CD4-positive, CD25-positive, alpha-beta regulatory T cell (primary cell): ENCODE data around the gene CCSER2. TPM values are rescaled to one million over a fixed set of nuclear protein-coding genes. Genes with fewer than 3 reads are reported as not detected.

Experiments used
- ATAC-seq, 2 donors: fragments of 150-1000 bp; cut with Tn5 transposase; one replicate each; pipeline ENCODE4 v1.10.0; 2021; ENCODE audit warnings: low read depth in 2 of 2, moderate number of reproducible peaks in 2 of 2, moderate library complexity in 1 of 2
- DNase-seq, 3 donors: peaks; one replicate each; pipeline versions ENCODE4 v3.0.0 to v3.0.0-alpha.2; 2012 to 2022; ENCODE audit warnings: mixed read lengths in 1 of 3
- H3K27ac ChIP-seq: one replicate; pipeline ENCODE4 v1.7.0; 2013; ENCODE audit warnings: mild to moderate bottlenecking, low read length; ENCODE audit not compliant: insufficient read depth, poor library complexity, severe bottlenecking
- H3K27me3 ChIP-seq: one replicate; pipeline ENCODE4 v1.7.0; 2013; ENCODE audit warnings: low read length; ENCODE audit not compliant: control insufficient read depth, insufficient read depth
- H3K36me3 ChIP-seq: one replicate; pipeline ENCODE4 v1.7.0; 2013; ENCODE audit warnings: mild to moderate bottlenecking, low read length, moderate library complexity; ENCODE audit not compliant: control insufficient read depth, insufficient read depth
- H3K4me1 ChIP-seq: 2 replicates; pipeline ENCODE4 v1.7.0; 2013; ENCODE audit warnings: mild to moderate bottlenecking, low read length; ENCODE audit not compliant: insufficient read depth, control insufficient read depth, poor library complexity, severe bottlenecking
- H3K4me3 ChIP-seq: one replicate; pipeline ENCODE4 v1.7.0; 2013; ENCODE audit warnings: low read depth, mild to moderate bottlenecking, low read length, moderate library complexity
- H3K9me3 ChIP-seq, 2 experiments: 1 replicate in 1 of 2; 2 replicates in 1 of 2; pipeline ENCODE4 v1.7.0; 2013; ENCODE audit warnings: low read length in 2 of 2, mild to moderate bottlenecking in 1 of 2, moderate library complexity in 1 of 2; ENCODE audit not compliant: control insufficient read depth in 2 of 2
- H3K27ac Mint-ChIP-seq, 3 donors: one replicate each; pipeline ENCODE4 v1.8.0; 2020 to 2022; ENCODE audit warnings: mild to moderate bottlenecking in 3 of 3, mixed read lengths in 3 of 3, moderate library complexity in 2 of 3
- H3K27me3 Mint-ChIP-seq: one replicate; pipeline ENCODE4 v1.8.0; 2022; ENCODE audit warnings: mild to moderate bottlenecking, mixed read lengths
- H3K36me3 Mint-ChIP-seq: one replicate; pipeline ENCODE4 v1.8.0; 2020; ENCODE audit warnings: mixed read lengths
- H3K4me1 Mint-ChIP-seq, 4 donors: one replicate each; pipeline ENCODE4 v1.8.0; 2020 to 2022; ENCODE audit warnings: mixed read lengths in 4 of 4, mild to moderate bottlenecking in 1 of 4
- H3K4me3 Mint-ChIP-seq, 4 donors: one replicate each; pipeline ENCODE4 v1.8.0; 2020 to 2022; ENCODE audit warnings: mild to moderate bottlenecking in 4 of 4, mixed read lengths in 4 of 4, moderate library complexity in 3 of 4
- H3K9me3 Mint-ChIP-seq, 7 donors: one replicate each; pipeline ENCODE4 v1.8.0; 2020 to 2022; ENCODE audit warnings: mixed read lengths in 7 of 7, mild to moderate bottlenecking in 3 of 7, moderate library complexity in 2 of 7
- polyA plus RNA-seq, 4 donors: library from polyadenylated mRNA; unstranded; fragments of 300-500 nt; fragmentation: Illumina TruSeq; gene quantifications; one replicate each; pipeline ENCODE4 v1.2.3, GENCODE V29; 2021
- total RNA-seq: library from RNA; stranded (reverse); gene quantifications from one replicate; pipeline ENCODE4 v1.2.3, GENCODE V29; 2022

The CCSER2 gene
- total and polyA plus RNA-seq, 5 donors from 2014 or later = 45.7 to 110 (median 73.8) TPM

GRCh38 chr10:84392181-84392580, 63.8 kb downstream of the CCSER2 start:
- H3K4me1 ChIP-seq = no peaks in the 10 kb centered on the region
- H3K9me3 ChIP-seq = no peaks in the 10 kb centered on the region
- Mint-ChIP-seq H3K27ac (no peak overlapping the region), H3K9me3 (peaks cover 0 to 4% (median 0%) of the 10 kb centered on the region in 7 donors), H3K27me3 (no peaks in the 10 kb centered on the region), H3K36me3 (peaks cover 22% of the 10 kb centered on the region), H3K4me3 (no peak overlapping the region), H3K4me1 (peaks cover 23 to 48% (median 32%) of the 10 kb centered on the region in 4 donors)
- H3K27ac ChIP-seq = no peak overlapping the region
- ATAC-seq (no peak), DNase-seq (no peak)
- H3K27me3 ChIP-seq = no peaks in the 10 kb centered on the region
- H3K36me3 ChIP-seq = peaks cover 21% of the 10 kb centered on the region
- H3K4me3 ChIP-seq = no peak overlapping the region

GRCh38 chr10:84395581-84395980, 67.2 kb downstream of the CCSER2 start:
- no peak overlapping the region for H3K27ac Mint-ChIP-seq
- ATAC-seq = no peak

GRCh38 chr10:84397735-84398144, 69.4 kb downstream of the CCSER2 start:
- no peak overlapping the region for H3K4me3 Mint-ChIP-seq
- peaks cover 0 to 4% (median 2%) of the 10 kb centered on the region in 7 donors for H3K9me3 Mint-ChIP-seq
- ATAC-seq (no peak), DNase-seq (no peak)
- no peak overlapping the region for H3K27ac ChIP-seq
- H3K27me3 Mint-ChIP-seq = no peaks in the 10 kb centered on the region
- H3K4me3 ChIP-seq = no peak overlapping the region
- no peaks in the 10 kb centered on the region for H3K27me3 ChIP-seq
- H3K4me1 Mint-ChIP-seq = peaks cover 18 to 45% (median 26%) of the 10 kb centered on the region in 4 donors
- no peaks in the 10 kb centered on the region for H3K9me3 ChIP-seq
- H3K4me1 ChIP-seq = no peaks in the 10 kb centered on the region
- H3K36me3 ChIP-seq = peaks cover 4% of the 10 kb centered on the region
- H3K27ac Mint-ChIP-seq = no peak overlapping the region
- peaks cover 31% of the 10 kb centered on the region for H3K36me3 Mint-ChIP-seq

More at GRCh38 chr10:84395581-84395980, 67.2 kb downstream of the CCSER2 start:
- Histone ChIP-seq H3K9me3 (no peaks in the 10 kb centered on the region), H3K36me3 (peaks cover 7% of the 10 kb centered on the region), H3K4me3 (no peak overlapping the region), H3K4me1 (no peaks in the 10 kb centered on the region), H3K27me3 (no peaks in the 10 kb centered on the region), H3K27ac (no peak overlapping the region)
- Mint-ChIP-seq H3K4me3 (no peak overlapping the region), H3K36me3 (peaks cover 30% of the 10 kb centered on the region), H3K27me3 (no peaks in the 10 kb centered on the region), H3K9me3 (peaks cover 0 to 4% (median 2%) of the 10 kb centered on the region in 7 donors), H3K4me1 (peaks cover 24 to 48% (median 31%) of the 10 kb centered on the region in 4 donors)
- DNase-seq = no peak

- H3K9me3 Mint-ChIP-seq = peaks cover 0 to 4% (median 2%) of the 10 kb centered on the region in 7 donors
- peaks cover 4% of the 10 kb centered on the region for H3K36me3 ChIP-seq
- no peak overlapping the region for H3K27ac Mint-ChIP-seq
- no peaks in the 10 kb centered on the region for H3K27me3 ChIP-seq
- no peaks in the 10 kb centered on the region for H3K4me1 ChIP-seq
- DNase-seq (no peak), ATAC-seq (no peak)
- H3K4me3 ChIP-seq = no peak overlapping the region
- no peaks in the 10 kb centered on the region for H3K9me3 ChIP-seq
- no peak overlapping the region for H3K4me3 Mint-ChIP-seq
- H3K27ac ChIP-seq = no peak overlapping the region
- H3K27me3 Mint-ChIP-seq = no peaks in the 10 kb centered on the region
- peaks cover 31% of the 10 kb centered on the region for H3K36me3 Mint-ChIP-seq
- peaks cover 21 to 35% (median 29%) of the 10 kb centered on the region in 4 donors for H3K4me1 Mint-ChIP-seq
Observed at GRCh38 chr10:84398696-84399095, 70.3 kb downstream of the CCSER2 start.

- no peak overlapping the region for H3K27ac ChIP-seq
- H3K36me3 Mint-ChIP-seq = peaks cover 28% of the 10 kb centered on the region
- H3K27ac Mint-ChIP-seq = no peak overlapping the region
- H3K4me1 Mint-ChIP-seq = peaks cover 20 to 51% (median 35%) of the 10 kb centered on the region in 4 donors
- peaks cover 0 to 4% (median 0%) of the 10 kb centered on the region in 7 donors for H3K9me3 Mint-ChIP-seq
- H3K4me1 ChIP-seq = no peaks in the 10 kb centered on the region
- H3K36me3 ChIP-seq = peaks cover 4% of the 10 kb centered on the region
- DNase-seq (no peak), ATAC-seq (no peak)
- no peak overlapping the region for H3K4me3 ChIP-seq
- H3K4me3 Mint-ChIP-seq = no peak overlapping the region
- H3K27me3 ChIP-seq = no peaks in the 10 kb centered on the region
- no peaks in the 10 kb centered on the region for H3K27me3 Mint-ChIP-seq
- no peaks in the 10 kb centered on the region for H3K9me3 ChIP-seq
Observed at GRCh38 chr10:84401854-84402611, 73.6 kb downstream of the CCSER2 start.

- Mint-ChIP-seq H3K27ac (no peak overlapping the region), H3K36me3 (peaks cover 19% of the 10 kb centered on the region), H3K4me1 (peaks cover 24 to 52% (median 31%) of the 10 kb centered on the region in 4 donors), H3K9me3 (peaks cover 0 to 4% (median 0%) of the 10 kb centered on the region in 7 donors), H3K27me3 (no peaks in the 10 kb centered on the region), H3K4me3 (no peak overlapping the region)
- no peak overlapping the region for H3K27ac ChIP-seq
- DNase-seq (no peak), ATAC-seq (no peak)
- no peaks in the 10 kb centered on the region for H3K27me3 ChIP-seq
- H3K4me3 ChIP-seq = no peak overlapping the region
- no peaks in the 10 kb centered on the region for H3K4me1 ChIP-seq
- H3K36me3 ChIP-seq = peaks cover 7% of the 10 kb centered on the region
- no peaks in the 10 kb centered on the region for H3K9me3 ChIP-seq
Observed at GRCh38 chr10:84404783-84405182, 76.4 kb downstream of the CCSER2 start.

- no peaks in the 10 kb centered on the region for H3K27me3 Mint-ChIP-seq
- peaks cover 0 to 9% (median 5%) of the 10 kb centered on the region in 7 donors for H3K9me3 Mint-ChIP-seq
- ATAC-seq (no peak), DNase-seq (no peak)
- Histone ChIP-seq H3K36me3 (peaks cover 7% of the 10 kb centered on the region), H3K4me1 (no peaks in the 10 kb centered on the region), H3K27me3 (no peaks in the 10 kb centered on the region), H3K4me3 (no peak overlapping the region), H3K27ac (no peak overlapping the region), H3K9me3 (no peaks in the 10 kb centered on the region)
- H3K4me1 Mint-ChIP-seq = peaks cover 24 to 58% (median 34%) of the 10 kb centered on the region in 4 donors
- H3K4me3 Mint-ChIP-seq = no peak overlapping the region
- peak overlapping the region in 2 of 3 donors; percentile 30 to 43 for H3K27ac Mint-ChIP-seq
- H3K36me3 Mint-ChIP-seq = peaks cover 25% of the 10 kb centered on the region
Observed at GRCh38 chr10:84405662-84406061, 77.3 kb downstream of the CCSER2 start.

- DNase-seq = no peak
- H3K36me3 ChIP-seq = peaks cover 7% of the 10 kb centered on the region
- H3K27ac Mint-ChIP-seq = peak overlapping the region; percentile 3 to 27 (median 26)
- H3K27ac ChIP-seq = no peak overlapping the region
- H3K4me3 Mint-ChIP-seq = no peak overlapping the region
- H3K27me3 ChIP-seq = no peaks in the 10 kb centered on the region
- no peaks in the 10 kb centered on the region for H3K27me3 Mint-ChIP-seq
- H3K4me1 Mint-ChIP-seq = peaks cover 32 to 58% (median 38%) of the 10 kb centered on the region in 4 donors
- no peaks in the 10 kb centered on the region for H3K4me1 ChIP-seq
- H3K9me3 ChIP-seq = no peaks in the 10 kb centered on the region
- no peak overlapping the region for H3K4me3 ChIP-seq
- ATAC-seq = no peak
- H3K9me3 Mint-ChIP-seq = peaks cover 0 to 17% (median 12%) of the 10 kb centered on the region in 7 donors
- peaks cover 25% of the 10 kb centered on the region for H3K36me3 Mint-ChIP-seq
Observed at GRCh38 chr10:84406561-84406960, 78.2 kb downstream of the CCSER2 start.
